Esophagus (tissue), 2 donors: ENCODE measurements around the gene PIEZO2. TPM values are rescaled to one million over a fixed set of nuclear protein-coding genes. Genes with fewer than 3 reads are reported as not detected.

ENCODE experiments used
- H3K27ac ChIP-seq, 2 donors: one replicate each; pipeline ENCODE4 v1.5.1; 2013; ENCODE audit warnings: low read depth in 2 of 2, mild to moderate bottlenecking in 2 of 2, inconsistent platforms in 1 of 2, low read length in 1 of 2, moderate library complexity in 1 of 2
- H3K27me3 ChIP-seq, 2 donors: one replicate each; pipeline ENCODE4 v1.6.1; 2013; ENCODE audit warnings: low read length in 2 of 2, control low read depth in 1 of 2, mild to moderate bottlenecking in 1 of 2; ENCODE audit not compliant: insufficient read depth in 2 of 2, control insufficient read depth in 1 of 2
- H3K36me3 ChIP-seq, 2 donors: one replicate each; pipeline ENCODE4 v1.6.1; 2013; ENCODE audit warnings: low read length in 1 of 2; ENCODE audit not compliant: control insufficient read depth in 2 of 2, insufficient read depth in 2 of 2
- H3K4me1 ChIP-seq, 2 donors: one replicate each; pipeline ENCODE4 v1.6.1; 2013; ENCODE audit warnings: low read length in 1 of 2; ENCODE audit not compliant: control insufficient read depth in 2 of 2, insufficient read depth in 2 of 2
- H3K4me3 ChIP-seq, 2 donors: one replicate each; pipeline ENCODE4 v1.5.1; 2013; ENCODE audit warnings: low read length in 2 of 2, mild to moderate bottlenecking in 2 of 2, low read depth in 1 of 2, moderate library complexity in 1 of 2
- H3K9me3 ChIP-seq, 2 donors: one replicate each; pipeline ENCODE4 v1.6.1; 2013; ENCODE audit warnings: mild to moderate bottlenecking in 2 of 2, low read depth in 1 of 2, low read length in 1 of 2, moderate library complexity in 1 of 2; ENCODE audit not compliant: control insufficient read depth in 2 of 2, insufficient read depth in 1 of 2
- WGBS, 2 donors: extraction: QIAGEN DNeasy Blood & Tissue Kit; methylation state at CpG; one replicate each; pipeline ENCODE4 v1.1.7; 2013; 5-methylcytosine and 5-hydroxymethylcytosine counted together
- polyA plus RNA-seq, 2 donors: library from polyadenylated mRNA; stranded (reverse); fragments of 200-250 nt; gene quantifications; one replicate each; pipeline ENCODE4 v1.2.3, GENCODE V29; 2013
- donor health status: healthy with polysubstance abuse.
- donor health status: Bipolar disorder and iron deficiency.

The PIEZO2 gene
- polyA plus RNA-seq, 2 donors, result 0.37 to 0.66 TPM

DNA sequence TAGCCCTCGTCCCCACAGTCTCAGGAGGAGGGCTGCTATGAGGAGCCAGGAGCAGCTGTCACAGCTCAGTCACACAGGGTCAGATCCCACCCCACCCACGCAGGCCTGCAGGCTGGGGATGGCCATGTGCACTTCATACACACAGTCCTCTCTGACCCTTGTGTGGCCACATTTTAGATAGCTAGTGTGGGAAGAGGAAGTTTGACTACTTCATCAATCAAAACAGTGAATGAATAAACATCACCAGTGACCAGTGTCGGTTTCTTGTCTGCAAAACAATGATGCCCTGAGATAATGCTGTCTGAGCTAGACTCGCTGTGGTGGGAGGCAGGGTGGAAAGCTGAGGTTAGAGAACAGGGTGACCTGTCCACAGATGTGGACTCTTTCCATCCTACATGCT lies 107.1 kb downstream of the PIEZO2 start:
- H3K36me3 ChIP-seq, result no peaks in the 10 kb centered on the region
- no peak overlapping the region for H3K4me3 ChIP-seq
- WGBS, 2 donors, result 43 to 48% methylated on average over 4 of the region's 4 CpGs
- no peaks in the 10 kb centered on the region for H3K27me3 ChIP-seq
- peaks cover 0 to 2% of the 10 kb centered on the region in 2 donors for H3K9me3 ChIP-seq
- no peak overlapping the region for H3K27ac ChIP-seq
- no peaks in the 10 kb centered on the region for H3K4me1 ChIP-seq

DNA sequence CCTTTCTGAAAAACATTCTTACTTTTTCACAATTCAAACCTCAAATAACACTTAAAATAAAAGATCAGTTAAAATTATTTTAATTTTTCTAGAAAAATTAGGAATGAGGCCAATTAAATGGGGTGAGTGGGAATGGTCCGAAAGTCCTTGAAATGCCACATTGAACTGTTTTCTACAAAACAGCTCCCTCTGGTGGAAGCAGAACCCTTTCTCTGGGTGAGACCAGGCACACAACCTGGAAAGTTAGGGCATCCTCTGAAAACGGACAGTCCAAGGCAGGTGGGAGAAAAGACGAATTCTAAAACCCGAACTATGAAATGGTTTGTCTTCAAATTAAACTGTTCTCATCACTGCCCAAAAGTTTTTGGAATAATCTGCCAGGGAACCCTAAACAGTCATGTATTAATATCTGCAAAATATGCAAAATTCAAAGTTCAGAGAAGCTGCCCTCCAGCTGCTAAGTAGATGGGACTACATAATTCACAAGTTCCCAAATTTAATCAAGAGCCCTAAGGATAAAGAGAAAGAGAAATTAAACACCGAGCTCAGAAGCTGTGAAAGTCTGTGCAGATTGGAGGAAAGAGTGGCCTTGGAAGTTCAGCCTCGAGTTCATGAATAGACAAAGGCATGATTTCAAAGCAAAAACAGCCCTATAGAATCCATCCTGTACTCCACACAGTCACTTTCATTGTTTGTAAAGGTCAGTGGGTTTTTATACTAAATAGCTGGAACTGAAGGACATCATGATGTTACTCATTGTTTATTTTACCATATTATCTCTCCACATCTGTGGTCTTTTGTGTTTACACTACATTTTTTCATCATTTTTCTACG lies 108.3 kb downstream of the PIEZO2 start:
- H3K36me3 ChIP-seq, result no peaks in the 10 kb centered on the region
- no peak overlapping the region for H3K4me3 ChIP-seq
- H3K9me3 ChIP-seq, result peaks cover 0 to 1% of the 10 kb centered on the region in 2 donors
- no peak overlapping the region for H3K27ac ChIP-seq
- WGBS, 2 donors, result 24 to 30% methylated on average over 7 of the region's 7 CpGs
- no peaks in the 10 kb centered on the region for H3K4me1 ChIP-seq
- no peaks in the 10 kb centered on the region for H3K27me3 ChIP-seq

DNA sequence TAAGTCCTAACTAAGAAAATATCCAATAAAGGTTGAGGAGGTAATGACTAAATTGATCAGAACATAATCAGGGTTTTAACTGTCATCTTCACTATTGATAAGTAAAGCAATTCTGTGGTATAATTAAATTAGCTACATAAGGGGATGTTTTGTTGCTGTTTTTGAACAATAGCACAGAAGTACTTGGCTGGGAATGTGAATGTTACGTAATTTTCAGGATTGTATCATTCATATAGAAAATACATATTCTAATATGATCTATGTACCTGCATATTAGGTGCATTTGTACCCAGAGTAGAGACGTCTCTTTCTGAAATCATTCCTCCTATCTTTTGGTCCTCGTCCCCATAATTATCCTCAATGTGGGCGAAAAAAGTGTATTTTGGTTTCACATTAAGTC lies 109.0 kb downstream of the PIEZO2 start:
- Histone ChIP-seq H3K4me1 (no peaks in the 10 kb centered on the region), H3K36me3 (no peaks in the 10 kb centered on the region), H3K9me3 (no peaks in the 10 kb centered on the region), H3K27ac (no peak overlapping the region), H3K27me3 (no peaks in the 10 kb centered on the region), H3K4me3 (no peak overlapping the region)
- WGBS, 2 donors, result 56% methylated on average over 4 of the region's 4 CpGs

DNA sequence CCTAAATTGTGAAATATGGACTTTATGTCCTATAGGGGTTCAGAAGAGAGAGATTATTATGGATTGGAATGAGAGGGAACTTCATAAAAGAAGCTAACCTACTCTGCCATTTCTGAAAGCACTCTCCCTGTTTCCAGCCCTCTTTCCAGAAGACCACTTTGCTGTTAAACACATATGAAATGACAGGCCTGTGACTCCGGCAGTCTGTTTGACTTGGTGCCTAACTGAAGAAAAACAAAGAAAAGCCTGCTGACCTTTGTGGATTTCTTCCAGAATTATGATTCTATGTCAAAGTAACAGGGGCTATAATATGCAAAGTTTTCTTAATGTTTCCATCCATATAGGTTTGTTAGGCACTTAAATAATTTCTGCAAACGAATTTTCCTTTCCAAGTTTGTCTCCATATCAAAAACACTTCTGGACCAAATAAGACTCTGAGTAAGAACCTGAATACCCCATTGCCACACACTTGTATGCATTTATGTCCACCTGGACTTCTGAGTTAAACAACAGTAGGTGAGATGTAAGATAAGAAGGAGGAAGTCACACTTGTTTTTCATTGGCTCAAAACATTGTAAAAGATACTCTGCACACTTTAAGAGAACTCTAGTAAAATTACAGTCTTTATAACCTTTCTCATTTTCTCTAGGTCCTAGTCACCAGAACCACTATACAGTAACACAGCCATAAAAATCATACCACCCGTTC lies 111.7 kb downstream of the PIEZO2 start:
- Histone ChIP-seq H3K27ac (no peak overlapping the region), H3K27me3 (no peaks in the 10 kb centered on the region), H3K4me3 (no peak overlapping the region), H3K9me3 (no peaks in the 10 kb centered on the region), H3K36me3 (no peaks in the 10 kb centered on the region), H3K4me1 (no peaks in the 10 kb centered on the region)
- 55 to 64% methylated on average over 3 of the region's 3 CpGs for WGBS, 2 donors

DNA sequence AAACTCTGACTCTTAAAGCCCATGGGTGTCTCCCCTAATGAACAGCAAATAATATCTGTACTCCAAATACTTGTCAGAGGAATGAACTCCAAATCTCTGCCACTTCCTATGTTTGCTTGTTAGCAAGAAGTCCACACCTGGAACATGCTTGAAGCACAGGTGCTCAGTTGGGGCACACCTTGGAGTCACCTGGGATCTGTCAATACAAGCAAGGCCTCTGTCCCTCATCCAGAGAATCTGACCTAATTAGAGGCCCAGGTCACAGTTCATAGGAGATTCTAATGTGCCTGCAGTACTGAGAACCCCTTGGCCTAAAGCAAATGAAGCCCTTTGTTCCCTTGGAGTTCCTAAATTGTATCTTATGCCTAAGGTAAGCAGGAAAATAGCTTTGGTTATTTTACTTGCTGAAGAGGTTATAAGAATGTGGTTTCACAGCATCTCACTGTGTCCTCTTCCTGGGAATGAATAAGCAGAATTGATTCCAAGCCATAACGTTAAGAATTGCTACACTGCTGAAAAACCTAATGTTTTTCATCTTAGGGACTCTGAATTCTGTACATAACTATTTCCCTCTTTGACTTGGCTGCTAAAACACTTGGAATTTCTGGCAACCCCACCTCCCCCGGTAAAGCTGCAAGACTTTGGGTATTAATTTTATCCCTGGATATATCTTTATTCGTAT lies 113.4 kb downstream of the PIEZO2 start:
- Histone ChIP-seq H3K36me3 (no peaks in the 10 kb centered on the region), H3K27ac (no peak overlapping the region), H3K27me3 (no peaks in the 10 kb centered on the region), H3K4me1 (no peaks in the 10 kb centered on the region), H3K9me3 (no peaks in the 10 kb centered on the region), H3K4me3 (no peak overlapping the region)
- WGBS, 2 donors, result 68 to 70% methylated on average over 3 of the region's 3 CpGs

DNA sequence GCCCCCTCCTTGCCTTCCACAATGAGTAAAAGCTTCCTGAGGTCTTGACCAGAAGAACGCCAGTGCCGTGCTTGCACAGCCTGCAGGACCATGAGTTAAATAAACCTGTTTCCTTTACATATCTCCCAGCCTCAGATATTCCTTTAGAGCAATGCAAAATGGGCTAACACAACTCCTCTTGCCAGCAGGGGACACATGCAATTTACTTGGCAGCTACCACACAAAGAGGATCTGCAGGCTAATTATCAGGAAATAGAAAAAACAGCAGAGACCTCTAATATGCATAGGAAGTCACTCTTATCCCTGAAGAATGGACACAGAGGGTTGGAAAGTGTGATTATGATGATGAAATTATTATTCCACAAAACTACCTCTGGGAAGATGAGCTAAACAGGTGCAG lies 114.0 kb downstream of the PIEZO2 start:
- no peak overlapping the region for H3K4me3 ChIP-seq
- H3K9me3 ChIP-seq, result no peaks in the 10 kb centered on the region
- 75 to 85% methylated on average over 2 of the region's 2 CpGs for WGBS, 2 donors
- H3K36me3 ChIP-seq, result no peaks in the 10 kb centered on the region
- H3K27me3 ChIP-seq, result no peaks in the 10 kb centered on the region
- no peak overlapping the region for H3K27ac ChIP-seq
- H3K4me1 ChIP-seq, result no peaks in the 10 kb centered on the region

DNA sequence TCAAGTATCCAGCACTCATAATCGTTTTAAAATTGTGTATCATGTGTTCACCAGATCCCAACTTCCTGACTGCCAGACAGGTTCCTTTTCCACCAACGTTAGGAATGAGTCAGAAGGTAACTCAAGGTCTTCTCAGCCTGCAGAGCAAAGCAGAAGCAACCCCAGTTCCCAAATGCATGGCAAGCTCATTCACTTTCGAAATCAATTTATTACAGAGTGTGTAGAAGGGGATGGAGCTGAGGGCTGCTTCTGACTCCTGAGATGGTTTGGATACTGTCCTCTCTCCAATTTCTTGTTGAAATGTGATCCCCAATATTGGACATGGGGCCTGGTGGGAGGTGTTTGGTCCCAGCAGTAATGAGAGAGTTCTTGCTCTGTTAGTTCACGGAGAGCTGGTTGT lies 114.5 kb downstream of the PIEZO2 start:
- Histone ChIP-seq H3K36me3 (no peaks in the 10 kb centered on the region), H3K27me3 (no peaks in the 10 kb centered on the region), H3K27ac (no peak overlapping the region), H3K4me1 (no peaks in the 10 kb centered on the region), H3K4me3 (no peak overlapping the region), H3K9me3 (no peaks in the 10 kb centered on the region)
- WGBS, 2 donors, result 44 to 55% methylated on average over 4 of the region's 4 CpGs

DNA sequence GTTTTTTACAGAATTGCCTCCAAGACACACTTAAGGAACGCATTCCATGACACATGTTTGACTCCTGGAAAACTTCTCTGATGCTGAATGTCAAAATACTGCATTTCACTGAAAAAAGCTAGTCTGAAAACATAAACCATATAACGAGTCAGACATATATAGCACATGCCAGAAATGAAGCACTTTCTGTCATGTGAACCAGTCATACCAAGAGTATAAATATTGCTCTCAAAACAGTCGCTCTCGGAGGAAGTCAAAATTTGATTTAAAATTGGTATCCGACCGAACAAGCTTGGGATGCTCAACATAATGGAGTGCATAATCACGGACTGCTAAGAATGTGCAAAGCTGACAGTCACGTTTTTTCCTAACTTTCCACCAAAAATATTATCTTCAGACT lies 115.9 kb downstream of the PIEZO2 start:
- Histone ChIP-seq H3K4me1 (no peaks in the 10 kb centered on the region), H3K27me3 (no peaks in the 10 kb centered on the region), H3K27ac (no peak overlapping the region), H3K36me3 (no peaks in the 10 kb centered on the region), H3K4me3 (no peak overlapping the region), H3K9me3 (no peaks in the 10 kb centered on the region)
- WGBS, 2 donors, result 84 to 87% methylated on average over 8 of the region's 8 CpGs

DNA sequence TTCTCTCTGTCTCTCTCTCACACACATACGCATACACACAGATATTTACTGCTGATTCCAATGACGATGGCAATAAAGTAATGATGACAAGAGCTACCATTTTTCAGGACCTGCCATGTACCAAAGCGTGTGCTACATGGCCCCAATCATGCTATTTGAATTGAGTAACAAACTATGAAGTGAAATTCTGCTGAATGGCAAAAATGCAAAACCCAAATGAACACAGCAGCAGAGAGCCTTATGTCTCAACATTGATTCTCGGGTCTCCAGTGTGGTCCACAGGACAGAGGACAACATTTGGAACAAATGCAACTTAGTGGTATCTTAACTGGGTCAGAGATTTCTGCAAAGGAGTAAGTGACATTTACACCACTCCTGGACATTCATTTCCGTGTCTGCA lies 117.4 kb downstream of the PIEZO2 start:
- no peak overlapping the region for H3K27ac ChIP-seq
- no peaks in the 10 kb centered on the region for H3K36me3 ChIP-seq
- no peaks in the 10 kb centered on the region for H3K27me3 ChIP-seq
- H3K4me1 ChIP-seq, result no peaks in the 10 kb centered on the region
- no peaks in the 10 kb centered on the region for H3K9me3 ChIP-seq
- WGBS, 2 donors, result 84 to 92% methylated on average over 5 of the region's 5 CpGs
- no peak overlapping the region for H3K4me3 ChIP-seq
